ENCODE data around the gene HBEGF. TPM values are rescaled to one million over a fixed set of nuclear protein-coding genes. Genes with fewer than 3 reads are reported as not detected.
"Not testable (repeated sequence)": the region's sequence is repeated elsewhere in the genome, so short reads cannot be mapped to it uniquely, and the experiment has no call there.

HBEGF gene
- total RNA-seq, 1 donor from 2014 or later = 44.3 TPM

GRCh38 chr5:140345919-140346347, 470 bp downstream of the HBEGF start:
- intact Hi-C loops (cut with DNase I) = loop anchor here (5.0 kb wide), 1 partner anchor 104 kb away; no protein-coding TSS in a partner anchor
- ATAC-seq (peak; percentile 62), DNase-seq (peak; percentile 85)
- H3K36me3 ChIP-seq = no peaks in the 10 kb centered on the region
- H3K9me3 ChIP-seq = no peaks in the 10 kb centered on the region
- peaks cover 48% of the 10 kb centered on the region for H3K4me1 ChIP-seq
- peak overlapping the region; percentile 82 for H3K27ac ChIP-seq
- H3K27me3 ChIP-seq = no peaks in the 10 kb centered on the region
- H3K4me3 ChIP-seq = peak overlapping the region; percentile 90
- peak; percentile 43 for TF ChIP-seq CTCF (IDR thresholded peaks at IDR 0.05)

- peak; percentile 10 for ATAC-seq
- peaks cover 52% of the 10 kb centered on the region for H3K4me1 ChIP-seq
- no peaks in the 10 kb centered on the region for H3K27me3 ChIP-seq
- intact Hi-C loops (cut with DNase I) = loop anchor here (5.0 kb wide), 1 partner anchor 103 kb away; no protein-coding TSS in a partner anchor
- H3K36me3 ChIP-seq = no peaks in the 10 kb centered on the region
- TF ChIP-seq CTCF (IDR thresholded peaks at IDR 0.05) = no peak
- no peak for DNase-seq
- H3K27ac ChIP-seq = no peak overlapping the region
- peak overlapping the region; percentile 90 for H3K4me3 ChIP-seq
- no peaks in the 10 kb centered on the region for H3K9me3 ChIP-seq
Measured at GRCh38 chr5:140344683-140345423, 1.6 kb downstream of the HBEGF start.

GRCh38 chr5:140343849-140344248, 2.6 kb downstream of the HBEGF start:
- peak overlapping the region; percentile 42 for H3K27ac ChIP-seq
- intact Hi-C loops (cut with DNase I) = not testable (repeated sequence)

GRCh38 chr5:140342896-140343295, 3.5 kb downstream of the HBEGF start:
- H3K27me3 ChIP-seq = no peaks in the 10 kb centered on the region
- peaks cover 61% of the 10 kb centered on the region for H3K4me1 ChIP-seq
- DNase-seq (no peak), ATAC-seq (no peak)
- no peaks in the 10 kb centered on the region for H3K9me3 ChIP-seq
- intact Hi-C loops (cut with DNase I) = no loop called here
- peak overlapping the region; percentile 90 for H3K4me3 ChIP-seq
- H3K27ac ChIP-seq = peak overlapping the region; percentile 42
- no peaks in the 10 kb centered on the region for H3K36me3 ChIP-seq
- TF ChIP-seq CTCF (IDR thresholded peaks at IDR 0.05) = no peak

More at GRCh38 chr5:140343849-140344248, 2.6 kb downstream of the HBEGF start:
- H3K27me3 ChIP-seq, DNase-seq, H3K36me3 ChIP-seq, ATAC-seq, H3K9me3 ChIP-seq: not testable (repeated sequence)
- Histone ChIP-seq H3K4me1 (peaks cover 56% of the 10 kb centered on the region), H3K4me3 (peak overlapping the region; percentile 90)

GRCh38 chr5:140342287-140342686, 4.1 kb downstream of the HBEGF start:
- DNase-seq = no peak
- peak overlapping the region; percentile 48 for H3K27ac ChIP-seq
- no peaks in the 10 kb centered on the region for H3K9me3 ChIP-seq
- H3K4me1 ChIP-seq = peaks cover 60% of the 10 kb centered on the region
- no peak for ATAC-seq
- no peaks in the 10 kb centered on the region for H3K27me3 ChIP-seq
- intact Hi-C loops (cut with DNase I) = no loop called here
- TF ChIP-seq CTCF (IDR thresholded peaks at IDR 0.05) = no peak
- no peaks in the 10 kb centered on the region for H3K36me3 ChIP-seq
- peak overlapping the region; percentile 6 for H3K4me3 ChIP-seq

GRCh38 chr5:140341591-140341990, 4.8 kb downstream of the HBEGF start:
- TF ChIP-seq CTCF (IDR thresholded peaks at IDR 0.05) = no peak
- no peak overlapping the region for H3K27ac ChIP-seq
- H3K9me3 ChIP-seq = no peaks in the 10 kb centered on the region
- no peaks in the 10 kb centered on the region for H3K36me3 ChIP-seq
- no peaks in the 10 kb centered on the region for H3K27me3 ChIP-seq
- intact Hi-C loops (cut with DNase I) = no loop called here
- H3K4me3 ChIP-seq = no peak overlapping the region
- DNase-seq (no peak), ATAC-seq (no peak)
- peaks cover 60% of the 10 kb centered on the region for H3K4me1 ChIP-seq
